Cortex of kidney (tissue), 1 donor: ENCODE data around the gene ETS1.

Experiments used
- DNase-seq: peaks from one replicate; lab custom pipeline; 2025; lab: John Stamatoyannopoulos, UW

The ETS1 gene

DNA sequence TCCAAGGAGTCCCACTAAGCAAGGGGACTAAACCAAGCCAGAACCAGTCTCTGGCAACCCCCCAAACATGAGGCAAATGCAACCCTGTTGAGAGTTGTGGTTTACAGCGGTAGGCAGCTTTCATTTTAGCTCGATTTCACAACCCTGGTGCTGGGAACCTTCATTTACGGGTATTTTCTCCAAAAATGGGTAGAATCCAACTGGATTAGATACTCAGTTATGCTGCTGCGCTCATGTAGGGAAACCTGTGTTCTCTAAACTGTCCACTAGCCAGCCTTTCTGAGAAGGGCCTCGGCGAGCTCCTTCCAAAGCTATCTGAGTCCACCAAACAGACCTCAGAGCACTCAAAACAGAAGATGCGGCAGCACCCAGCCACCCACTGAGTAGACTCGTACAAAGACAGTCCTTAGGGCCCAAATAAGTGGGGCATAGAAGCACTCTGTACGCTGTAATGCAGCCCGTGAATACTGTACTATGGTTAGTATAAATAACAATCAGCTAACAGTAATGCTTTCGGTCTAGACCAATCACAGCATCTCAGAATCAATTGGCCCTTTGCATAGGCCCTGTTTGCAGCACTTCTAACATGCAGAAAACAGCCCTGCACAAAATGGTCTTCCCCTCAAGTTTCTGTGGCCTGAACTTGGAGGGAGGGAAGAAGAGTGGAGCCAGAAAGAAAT is 104.7 kb downstream of the ETS1 start:
- no peak for DNase-seq

DNA sequence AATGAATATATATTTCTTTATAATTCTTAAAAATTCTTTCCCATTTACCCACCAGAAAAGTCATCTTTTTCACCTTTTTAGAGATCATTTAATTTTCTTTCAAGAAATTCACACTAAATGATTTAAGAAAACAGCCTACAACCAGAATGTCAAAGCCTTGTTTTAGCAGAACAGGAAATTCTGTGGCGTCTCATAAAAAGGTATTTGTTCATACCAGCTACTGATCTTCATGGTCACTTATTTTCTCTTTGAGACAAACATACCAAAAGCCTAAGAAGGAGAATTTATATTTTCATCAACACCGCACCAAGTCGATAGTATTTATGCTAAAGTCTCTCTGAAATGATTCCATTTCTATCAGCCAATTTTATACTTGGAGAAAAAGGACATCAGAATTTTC is 105.3 kb downstream of the ETS1 start:
- DNase-seq = no peak

DNA sequence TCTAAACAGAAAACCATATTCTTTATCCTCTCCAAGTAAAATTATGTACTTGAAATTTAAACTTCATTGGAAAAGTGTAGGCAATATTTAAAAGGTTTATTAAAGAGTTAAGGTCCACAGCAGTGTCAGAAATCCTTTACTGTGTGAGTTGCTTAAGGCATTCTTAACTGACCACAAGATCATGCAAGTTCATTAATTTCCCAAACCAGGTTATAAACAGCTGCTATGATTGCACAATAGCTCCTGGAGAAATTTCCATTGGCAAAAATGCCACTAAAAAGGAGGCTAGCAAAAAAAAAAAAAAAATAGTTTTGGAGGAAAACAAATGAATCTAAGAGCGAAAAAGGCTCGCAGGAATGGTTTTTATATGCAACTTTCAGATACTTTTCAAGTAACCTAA is 106.2 kb downstream of the ETS1 start:
- DNase-seq = no peak

DNA sequence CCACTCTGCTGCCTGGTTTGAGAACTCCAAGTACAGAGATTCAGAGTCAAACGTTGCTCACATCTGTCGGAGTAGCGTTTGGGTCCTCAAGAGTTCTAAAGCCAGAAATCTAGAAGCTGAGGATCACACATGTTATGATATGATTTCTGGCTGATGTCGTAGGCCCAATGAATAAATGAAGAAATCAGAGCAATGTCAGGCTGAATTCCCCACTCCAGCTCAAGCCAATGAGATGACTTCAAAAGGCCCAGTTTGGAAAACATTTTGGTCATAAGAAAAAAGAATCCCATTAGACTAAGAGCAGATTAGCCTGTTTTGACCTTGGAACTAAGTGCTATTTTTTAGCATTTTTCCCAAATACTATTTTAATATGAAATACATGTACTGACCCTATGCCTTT is 106.7 kb downstream of the ETS1 start:
- no peak for DNase-seq

DNA sequence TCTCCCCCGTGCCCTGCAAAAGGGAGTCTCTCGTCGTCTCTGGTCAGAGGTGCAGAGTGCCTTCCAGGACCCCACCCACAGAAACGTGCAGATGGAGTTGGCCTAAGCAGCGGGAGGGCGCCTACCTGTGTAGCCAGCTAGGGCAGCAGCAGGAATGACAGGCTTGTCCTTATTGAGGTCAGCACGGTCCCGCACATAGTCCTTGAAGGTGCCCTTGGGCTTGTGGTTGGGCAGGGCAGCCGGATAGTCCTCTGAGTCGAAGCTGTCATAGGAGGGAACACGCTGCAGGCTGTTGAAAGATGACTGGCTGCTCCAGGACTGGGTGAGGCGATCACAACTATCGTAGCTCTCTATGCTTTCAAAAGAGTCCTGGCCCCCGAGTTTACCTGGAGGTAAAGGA is 107.3 kb downstream of the ETS1 start:
- no peak for DNase-seq

DNA sequence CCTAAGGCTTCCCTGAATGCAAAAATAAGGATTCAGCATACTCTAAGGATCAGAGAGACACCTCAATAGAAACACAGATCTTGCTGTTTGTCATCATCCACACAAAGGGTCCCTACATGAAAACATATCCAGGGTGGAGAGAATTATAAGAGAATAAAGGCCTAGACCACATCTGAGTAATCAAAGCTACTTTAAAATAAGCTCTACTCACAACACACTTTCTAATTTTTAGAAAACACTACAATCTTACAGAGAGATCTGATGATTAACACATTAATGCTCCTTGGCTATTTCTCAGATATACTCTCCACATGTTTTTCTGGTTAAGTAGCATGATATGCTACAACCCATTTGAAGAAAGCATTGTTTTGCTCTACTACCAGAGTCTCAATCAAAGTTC is 108.2 kb downstream of the ETS1 start:
- no peak for DNase-seq

DNA sequence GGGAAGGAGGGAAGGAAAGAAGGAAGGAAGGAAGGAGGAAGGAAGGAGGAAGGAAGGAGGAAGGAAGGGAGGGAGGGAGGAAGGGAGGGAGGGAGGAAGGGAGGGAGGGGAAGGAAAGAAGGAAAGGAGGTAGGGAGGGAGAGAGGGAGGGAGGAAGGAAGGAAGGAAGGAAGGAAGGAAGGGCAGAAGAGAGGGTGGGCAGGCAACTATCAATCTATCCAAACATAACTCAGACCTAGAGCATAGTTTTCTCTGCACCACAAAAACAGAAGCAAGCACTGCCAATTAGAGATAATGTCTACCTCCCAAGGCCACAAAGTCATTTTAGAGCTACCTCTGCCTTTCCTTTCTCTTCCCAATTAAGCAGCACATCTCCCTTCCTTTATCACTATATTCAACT is 109.1 kb downstream of the ETS1 start:
- DNase-seq = no peak

DNA sequence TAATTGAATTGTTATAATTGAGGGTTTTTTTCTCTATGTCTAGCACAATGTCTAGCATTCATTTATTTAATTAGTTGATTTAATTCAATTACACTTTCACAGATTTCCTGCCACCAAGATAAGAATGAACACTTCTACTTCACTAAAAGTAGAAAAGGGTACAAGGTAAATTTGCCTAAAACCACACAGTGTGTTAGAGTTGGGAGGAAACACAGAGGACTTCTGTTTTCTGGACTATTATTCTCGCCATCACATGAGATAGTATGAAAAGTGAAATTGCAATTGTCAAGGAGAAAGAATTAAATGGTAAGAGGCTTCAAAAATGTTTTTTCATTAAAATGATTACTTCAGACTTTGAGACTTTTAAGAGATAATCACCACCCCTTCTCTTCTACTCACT is 109.5 kb downstream of the ETS1 start:
- DNase-seq = no peak

DNA sequence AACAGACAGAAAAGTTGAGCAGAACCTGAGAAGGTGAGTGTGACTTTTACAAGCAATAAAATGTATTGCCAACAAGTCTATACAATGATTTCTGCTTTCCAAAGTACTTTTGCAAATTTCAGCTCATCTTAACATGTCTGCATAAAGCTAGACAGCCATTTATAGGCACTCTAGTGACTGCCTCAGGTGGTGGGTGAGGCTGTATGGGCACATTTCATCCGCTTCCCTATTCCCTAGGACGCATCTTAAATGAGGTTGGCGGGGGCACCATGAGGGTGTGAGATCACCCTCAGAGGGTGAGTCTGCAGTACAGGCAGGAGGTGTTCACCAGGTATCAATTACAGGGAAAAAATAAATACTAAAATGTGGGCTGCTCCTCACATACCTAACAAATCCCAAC is 110.1 kb downstream of the ETS1 start:
- DNase-seq = no peak

DNA sequence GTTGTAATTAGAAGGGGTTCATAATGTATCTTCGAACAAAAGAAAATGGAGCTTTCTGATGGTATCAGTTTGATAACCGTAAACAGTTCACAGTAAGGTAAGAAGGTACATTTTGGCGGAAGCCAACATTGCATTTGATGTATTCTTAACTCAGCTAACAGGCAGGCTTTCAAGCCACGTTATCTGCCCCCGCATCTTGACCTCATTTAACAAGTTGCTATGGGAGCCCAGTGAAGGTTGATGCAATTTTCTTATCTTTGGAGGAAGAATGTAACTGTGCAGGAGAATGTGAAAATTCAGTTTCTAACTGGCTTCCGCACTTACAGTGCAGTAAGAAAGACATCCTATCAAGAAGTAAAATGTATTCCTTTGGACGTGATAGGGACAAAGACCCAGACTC is 110.6 kb downstream of the ETS1 start:
- no peak for DNase-seq

DNA sequence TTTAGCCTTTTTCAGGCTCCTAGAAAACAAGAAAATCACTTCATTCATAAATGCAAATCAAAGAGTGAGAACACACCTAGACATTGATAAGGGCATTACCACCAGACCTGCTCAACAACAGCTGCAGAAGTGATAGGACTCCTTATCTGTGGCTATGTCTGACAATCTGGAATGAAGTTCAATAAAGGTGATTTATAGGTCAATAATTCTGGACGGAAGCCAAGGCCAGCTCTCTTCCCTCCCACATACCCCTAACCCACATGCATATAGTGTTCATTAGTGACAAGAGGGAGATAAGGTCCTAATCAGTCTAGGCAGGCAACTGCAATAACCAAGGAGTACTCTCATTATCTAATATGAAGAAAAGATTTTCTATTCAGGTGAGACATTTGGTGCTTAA is 111.3 kb downstream of the ETS1 start:
- no peak for DNase-seq

DNA sequence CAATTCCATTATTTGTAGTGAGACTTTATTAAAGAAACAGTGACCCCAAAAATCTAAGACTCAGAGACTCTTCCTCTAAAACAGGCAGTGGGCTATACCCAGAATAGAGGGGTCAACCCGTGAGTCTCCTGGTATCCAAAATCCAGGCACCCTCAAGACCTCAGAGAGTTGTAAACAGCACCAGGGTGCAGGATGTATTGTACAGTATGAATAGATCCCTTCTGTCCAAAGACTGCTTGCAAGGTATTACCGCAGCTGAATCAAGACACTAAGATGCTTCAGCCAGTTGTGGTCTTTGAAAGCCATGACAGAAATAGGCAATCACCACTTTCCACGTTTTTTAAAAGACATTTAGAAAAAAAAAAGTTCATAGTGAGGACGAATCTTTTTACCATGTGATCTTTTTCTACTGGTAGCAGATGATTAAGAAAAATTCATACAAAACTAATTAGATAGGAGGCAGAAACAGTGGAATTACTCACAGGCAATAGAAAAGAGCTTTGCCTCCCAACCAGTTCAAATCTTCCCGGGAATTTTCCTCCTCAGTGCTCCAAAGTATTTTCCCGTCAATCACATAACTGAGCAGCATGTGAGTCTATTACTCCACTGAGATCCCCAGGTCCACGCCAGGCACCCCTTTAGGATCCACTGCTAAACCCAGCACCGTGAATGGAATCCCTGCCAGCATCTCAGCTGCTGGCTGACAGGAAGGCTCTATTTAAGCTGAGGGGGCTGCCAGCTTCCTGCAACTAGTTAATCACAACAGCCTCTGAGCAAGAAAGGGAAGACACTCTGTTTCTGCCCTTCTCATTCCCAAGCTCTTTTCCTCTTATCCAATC is 113.1 kb downstream of the ETS1 start:
- no peak for DNase-seq

DNA sequence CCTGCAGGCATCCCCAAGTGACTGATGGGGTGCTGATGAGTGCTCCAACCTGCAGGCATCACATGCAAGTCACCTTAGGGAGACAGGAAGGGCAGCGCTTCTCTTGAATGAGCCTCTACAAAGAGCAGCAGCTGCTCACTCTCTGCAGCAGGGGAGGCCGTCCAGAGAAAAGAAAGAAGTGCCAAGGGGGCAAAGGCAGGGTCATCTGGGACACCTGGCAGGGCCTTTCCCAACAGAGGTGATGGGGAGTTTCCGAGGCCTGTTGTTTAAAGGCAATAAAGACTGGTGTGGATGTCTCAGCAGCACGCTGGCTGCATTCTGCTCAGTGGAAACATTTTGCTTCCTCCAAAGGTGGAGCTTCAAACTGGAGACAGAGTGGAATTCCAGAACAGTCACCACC is 113.7 kb downstream of the ETS1 start:
- no peak for DNase-seq

DNA sequence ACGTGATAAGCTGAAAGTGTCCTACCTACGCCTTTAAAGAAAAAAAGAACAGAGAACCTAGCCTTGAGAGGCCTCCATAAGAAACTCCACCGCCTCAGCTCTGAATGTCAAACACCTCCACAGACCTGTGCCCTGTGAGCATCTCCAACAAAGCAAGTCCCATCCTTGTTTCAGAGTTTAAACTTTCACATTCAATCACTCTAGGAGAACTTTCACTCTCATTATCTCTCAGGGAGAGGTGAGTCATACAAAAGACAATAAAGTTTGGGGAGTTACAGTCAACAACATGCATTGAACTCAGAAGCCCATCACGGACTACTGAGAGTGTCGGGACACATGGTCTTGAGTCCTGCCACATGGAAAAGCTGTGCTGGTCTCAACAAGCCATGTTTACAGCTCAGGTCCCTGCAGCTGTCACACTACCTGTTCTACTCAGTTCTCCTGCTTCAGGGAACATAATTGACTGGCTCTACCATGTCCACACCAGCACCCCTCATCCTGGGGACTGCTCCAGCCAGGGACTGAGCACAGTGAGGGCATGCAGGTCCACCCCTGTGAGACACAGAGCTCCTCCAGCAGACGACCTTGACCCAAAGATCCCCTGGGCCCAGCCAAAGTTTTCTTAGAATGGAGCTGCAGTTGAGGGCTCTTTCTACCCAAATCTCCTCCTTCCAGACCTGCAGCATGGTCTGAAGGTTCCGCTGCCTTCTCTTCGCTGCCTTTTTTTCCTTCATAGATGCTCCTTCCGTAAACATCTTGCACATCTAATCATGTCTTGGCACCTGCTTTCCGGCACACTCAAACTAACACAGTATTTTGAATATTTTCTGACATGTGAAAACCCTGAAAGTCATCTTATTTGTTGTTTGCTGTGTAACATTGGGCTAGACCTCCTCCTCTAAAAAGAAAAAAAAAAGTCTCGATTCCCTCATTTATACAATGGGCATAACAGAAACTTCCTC is 114.9 kb downstream of the ETS1 start:
- no peak for DNase-seq

DNA sequence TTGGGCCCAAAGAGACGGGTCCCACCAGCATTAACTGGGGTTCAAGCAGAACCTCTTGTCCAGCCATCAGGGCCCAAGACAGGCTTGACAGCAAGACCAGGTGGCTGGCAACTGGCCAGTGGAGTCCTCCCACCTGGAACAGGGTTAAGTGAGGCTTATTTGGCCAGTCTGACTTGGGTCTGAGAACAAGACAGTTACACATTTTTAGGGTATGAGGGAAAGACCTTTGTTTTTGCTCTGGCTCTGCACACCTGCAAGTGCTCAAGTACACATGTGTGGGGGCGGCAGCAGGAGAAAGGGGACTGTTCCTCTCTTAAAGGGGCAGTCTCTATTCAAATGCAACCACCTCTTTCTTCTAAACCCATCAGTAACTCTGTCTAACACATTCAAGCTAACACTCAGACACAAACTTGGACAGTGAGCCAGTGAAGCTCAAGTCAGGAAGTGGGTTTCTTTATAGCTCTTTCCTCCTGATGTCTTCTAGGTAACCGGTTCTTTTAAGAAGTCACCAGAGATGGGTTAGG is 116.2 kb downstream of the ETS1 start:
- no peak for DNase-seq

DNA sequence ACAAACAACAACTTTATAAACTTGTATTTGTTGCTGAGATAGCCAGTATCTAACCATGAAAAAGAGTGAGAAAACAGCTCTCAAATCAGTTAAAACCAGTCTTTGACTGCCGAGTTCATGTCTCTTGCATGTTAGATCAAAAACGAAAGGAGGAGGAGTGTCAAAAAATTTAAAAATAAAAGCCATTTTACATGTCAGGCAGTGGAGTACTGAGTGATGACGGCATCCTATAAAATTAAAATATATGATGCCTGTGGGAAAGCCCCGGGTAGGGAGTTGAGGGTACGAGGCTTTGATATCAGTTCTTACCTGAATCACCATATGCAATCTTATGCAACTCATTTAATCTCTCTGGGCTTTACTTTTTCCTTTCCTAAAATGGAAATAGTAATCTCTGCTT is 117.3 kb downstream of the ETS1 start:
- DNase-seq = no peak

DNA sequence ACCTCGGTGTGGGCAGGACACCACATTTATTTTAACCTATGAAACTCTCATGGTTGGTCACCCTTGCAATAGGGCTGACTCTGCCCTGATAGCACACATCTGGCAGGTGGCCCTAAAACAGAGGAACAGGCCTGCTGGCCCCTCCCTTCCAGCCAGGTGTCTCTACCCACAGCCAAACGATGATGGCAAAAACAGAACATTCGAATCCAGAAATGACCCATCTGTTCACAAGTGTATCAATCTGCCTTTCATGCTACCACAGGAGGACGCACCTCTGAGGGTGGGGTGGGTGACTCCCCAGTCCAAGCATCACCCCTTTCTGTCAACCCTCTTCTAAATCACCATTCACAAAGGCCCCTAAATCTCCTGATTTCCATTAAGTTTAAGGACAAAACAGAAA is 118.1 kb downstream of the ETS1 start:
- DNase-seq = no peak

DNA sequence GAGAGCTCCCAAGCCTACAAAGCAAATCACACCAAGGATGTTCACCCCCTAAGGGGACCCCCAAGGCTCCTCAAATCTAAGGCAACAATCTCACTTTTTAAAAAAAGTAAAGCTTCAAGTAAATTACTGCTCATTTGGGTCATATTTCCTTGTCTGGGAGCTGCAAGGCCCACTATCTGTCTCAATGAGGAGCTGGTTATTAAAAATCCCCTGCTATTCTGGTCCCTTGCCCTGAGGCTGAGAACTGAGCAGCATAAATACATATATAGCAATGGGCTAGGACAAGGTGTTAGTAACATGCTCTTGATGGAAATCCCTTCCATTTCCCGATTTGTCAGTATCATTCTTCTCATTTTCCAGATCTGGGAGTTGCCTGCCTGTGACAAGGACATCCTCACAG is 119.2 kb downstream of the ETS1 start:
- DNase-seq = no peak

DNA sequence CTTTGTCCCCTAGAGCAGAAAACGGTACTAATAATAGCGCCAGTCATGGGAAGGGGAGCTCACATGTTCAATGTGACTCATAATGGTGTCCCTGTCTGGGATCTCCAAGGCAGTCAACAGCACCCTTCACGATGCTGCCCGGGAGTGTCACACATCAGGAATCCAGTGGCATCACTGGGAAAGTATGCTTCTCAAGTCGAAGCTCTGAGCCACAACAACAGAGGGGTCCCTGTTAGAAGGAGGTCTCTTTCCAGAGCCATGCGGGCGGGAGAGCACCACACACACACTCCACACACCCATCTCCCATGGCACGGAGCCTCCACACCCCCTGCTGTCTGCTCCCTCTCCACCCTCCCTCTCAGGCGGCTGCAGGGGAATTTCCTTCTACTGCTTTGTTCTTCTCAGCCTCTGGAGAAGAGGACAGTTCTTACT is 119.7 kb downstream of the ETS1 start:
- no peak for DNase-seq

DNA sequence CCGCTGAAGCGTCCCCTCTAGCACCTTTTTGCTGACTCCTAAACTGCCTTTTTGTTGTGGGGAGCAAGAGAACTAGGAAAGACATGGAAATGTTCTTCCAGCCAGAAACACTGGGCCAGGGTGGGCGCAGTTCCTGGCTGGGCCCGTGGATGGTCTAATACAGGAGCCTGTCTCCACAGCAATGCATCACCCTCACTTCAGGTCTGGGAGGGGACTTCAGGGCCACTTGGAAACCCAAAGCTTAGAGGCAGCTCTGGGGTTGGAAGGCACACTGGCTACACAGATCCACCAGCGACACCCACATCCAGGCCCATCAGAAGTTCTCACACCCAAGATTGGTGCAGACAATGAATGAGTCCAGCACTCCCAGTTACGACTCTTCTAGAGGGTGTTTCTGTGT is 120.3 kb downstream of the ETS1 start:
- DNase-seq = no peak

DNA sequence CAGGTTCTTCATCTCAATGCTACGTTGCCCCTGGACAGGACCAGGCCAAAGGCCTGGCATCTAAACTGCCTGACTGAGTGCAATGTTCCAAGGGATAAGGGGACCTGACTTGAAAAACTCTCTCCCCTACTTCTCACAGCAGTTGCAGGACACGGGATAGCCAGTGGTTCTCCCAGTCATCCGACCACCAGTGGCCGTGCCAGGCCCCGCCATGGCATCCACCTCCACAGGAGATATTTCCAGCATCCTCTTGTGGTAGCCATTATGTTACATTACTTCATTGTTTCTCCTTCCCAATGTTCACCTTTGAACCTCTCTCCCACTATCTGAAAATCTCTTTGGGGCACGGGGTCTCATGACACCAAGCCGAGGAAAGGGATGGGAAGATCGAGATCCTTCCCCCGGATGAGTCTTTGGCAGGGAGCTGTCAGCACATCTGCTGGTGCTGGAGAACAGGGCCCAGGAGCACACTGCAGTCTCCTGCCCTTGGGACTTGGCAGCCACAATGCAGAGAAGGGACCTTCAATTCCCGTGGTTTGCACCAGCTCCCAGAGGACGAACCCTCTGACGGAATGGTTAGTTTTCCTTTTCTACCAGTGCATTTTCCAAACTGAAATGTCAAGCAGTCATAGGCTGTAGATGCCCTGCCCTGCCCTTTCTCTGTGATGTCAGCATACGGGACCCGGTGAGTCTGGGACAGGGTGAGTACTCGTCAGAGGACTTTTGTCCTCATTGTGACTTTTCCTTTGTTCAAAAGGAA is 121.2 kb downstream of the ETS1 start:
- no peak for DNase-seq

DNA sequence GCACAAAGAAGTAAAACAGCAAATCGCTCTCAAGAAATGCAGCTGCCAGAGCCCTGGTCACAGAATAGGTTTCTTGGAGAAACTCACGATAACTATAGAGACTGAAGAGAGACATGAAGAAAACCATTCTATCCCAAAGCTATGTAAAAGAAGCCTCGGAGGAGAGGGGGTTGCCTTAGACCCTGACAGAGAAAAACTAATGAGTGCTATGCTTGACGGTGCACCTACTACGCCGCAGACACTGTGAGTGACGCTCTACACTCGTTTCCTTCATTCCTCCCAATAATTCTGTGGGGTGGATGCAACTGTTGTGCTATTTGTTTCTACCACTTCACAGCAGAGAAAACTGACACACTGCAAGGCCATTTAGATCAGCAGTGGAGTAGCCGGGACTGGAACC is 121.8 kb downstream of the ETS1 start:
- DNase-seq = no peak
